Endodermal cell (in vitro differentiated cells): ENCODE results near the gene VPS52. TPM values are rescaled to one million over a fixed set of nuclear protein-coding genes. Genes with fewer than 3 reads are reported as not detected.
"Not testable (repeated sequence)": the region's sequence is repeated elsewhere in the genome, so short reads cannot be mapped to it uniquely, and the experiment has no call there.

Experiments used
- DNase-seq: peaks from one replicate; pipeline ENCODE4 v3.0.0-alpha.2; 2017
- H3K27ac ChIP-seq: 2 replicates; pipeline ENCODE4 v1.5.1; 2013; ENCODE audit warnings: mild to moderate bottlenecking, low read depth, low read length, moderate library complexity
- H3K27me3 ChIP-seq: 2 replicates; pipeline ENCODE4 v1.6.1; 2013; ENCODE audit warnings: mild to moderate bottlenecking, low read length, moderate library complexity; ENCODE audit not compliant: insufficient read depth, control insufficient read depth, poor library complexity, severe bottlenecking
- H3K36me3 ChIP-seq: 2 replicates; pipeline ENCODE4 v1.7.0; 2013; ENCODE audit warnings: mild to moderate bottlenecking, low read length, moderate library complexity; ENCODE audit not compliant: control insufficient read depth, insufficient read depth
- H3K4me1 ChIP-seq: one replicate; pipeline ENCODE4 v1.7.0; 2013; ENCODE audit warnings: low read length; ENCODE audit not compliant: control insufficient read depth, insufficient read depth
- H3K4me3 ChIP-seq: 2 replicates; pipeline ENCODE4 v1.5.1; 2013; ENCODE audit warnings: mild to moderate bottlenecking, low read length, moderate library complexity
- H3K9ac ChIP-seq: 2 replicates; pipeline ENCODE4 v1.6.1; 2013; ENCODE audit warnings: mild to moderate bottlenecking, low read length, moderate library complexity; ENCODE audit not compliant: poor library complexity, severe bottlenecking; ENCODE audit errors: extremely low read depth
- H3K9me3 ChIP-seq: 2 replicates; pipeline ENCODE4 v1.6.1; 2013; ENCODE audit warnings: mild to moderate bottlenecking, low read length, moderate library complexity; ENCODE audit not compliant: control insufficient read depth
- H3K27ac Mint-ChIP-seq: 2 replicates; pipeline ENCODE4 v1.8.0; 2020; ENCODE audit warnings: mixed read lengths
- H3K27me3 Mint-ChIP-seq: 2 replicates; pipeline ENCODE4 v1.8.0; 2021; ENCODE audit warnings: mild to moderate bottlenecking, mixed read lengths; ENCODE audit not compliant: insufficient read depth
- H3K36me3 Mint-ChIP-seq: 2 replicates; pipeline ENCODE4 v1.8.0; 2020; ENCODE audit warnings: low read depth, mixed read lengths
- H3K4me1 Mint-ChIP-seq: 2 replicates; pipeline ENCODE4 v1.8.0; 2020; ENCODE audit warnings: mixed read lengths
- H3K4me3 Mint-ChIP-seq: 2 replicates; pipeline ENCODE4 v1.8.0; 2020; ENCODE audit warnings: mild to moderate bottlenecking, moderate library complexity, mixed read lengths
- H3K9me3 Mint-ChIP-seq: 2 replicates; pipeline ENCODE4 v1.8.0; 2020; ENCODE audit warnings: mild to moderate bottlenecking, mixed read lengths
- WGBS, 2 experiments: methylation state at CpG; one replicate each; pipeline versions ENCODE4 v1.1.5 to v1.1.7; 2013; ENCODE audit warnings: missing lambda C conversion rate in 2 of 2, mixed read lengths in 1 of 2; ENCODE audit not compliant: insufficient coverage in 1 of 2, insufficient read length in 1 of 2; 5-methylcytosine and 5-hydroxymethylcytosine counted together
- total RNA-seq, 2 donors: library from RNA; stranded (reverse); fragmentation: NEBNext Ultra II Directional in 1 of 2; extraction: Animal tissue kit (Norgen Biotek cat#: 25700) in 1 of 2; gene quantifications; 2 replicates in 1 of 2; 3 replicates in 1 of 2; pipeline ENCODE4 v1.2.1, GENCODE V29; 2021
- TF ChIP-seq, protein P1 (sequence below): fragments of 200-600 bp; sonication (generic); conservative IDR thresholded peaks from 2 replicates; pipeline ENCODE4 v1.5.0; 2021; ENCODE audit warnings: antibody characterized with exemption, mild to moderate bottlenecking

VPS52 gene
- total RNA-seq, 2 donors from 2014 or later = 51.4 to 63.9 TPM

DNA sequence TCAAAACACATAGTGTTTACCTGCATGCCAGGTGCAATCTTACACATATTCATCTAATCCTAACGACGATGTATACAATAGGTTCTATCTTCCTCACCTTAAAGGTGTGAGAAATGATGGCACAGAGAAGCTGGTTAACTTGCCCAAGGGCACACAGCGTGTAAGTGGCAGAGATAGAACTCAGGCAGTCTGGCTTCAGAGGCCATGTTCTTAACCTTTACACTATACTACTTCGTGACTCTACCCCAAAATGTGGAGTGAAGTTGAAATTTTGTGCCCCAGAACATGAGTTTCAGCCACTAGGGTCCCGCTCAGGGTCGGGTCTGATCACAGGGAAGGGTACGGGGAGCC lies 584 bp downstream of the VPS52 start:
- peaks cover 23% of the 10 kb centered on the region for H3K4me1 Mint-ChIP-seq
- peak overlapping the region; percentile 100 for H3K27ac Mint-ChIP-seq
- Histone ChIP-seq H3K9me3 (no peaks in the 10 kb centered on the region), H3K4me3 (peak overlapping the region; percentile 98), H3K27me3 (no peaks in the 10 kb centered on the region), H3K36me3 (peaks cover 68% of the 10 kb centered on the region), H3K4me1 (peaks cover 3% of the 10 kb centered on the region), H3K27ac (peak overlapping the region; percentile 76), H3K9ac (peak overlapping the region; percentile 77)
- no peaks in the 10 kb centered on the region for H3K27me3 Mint-ChIP-seq
- WGBS, 2 experiments = 0 to 7% methylated on average over 5 to 7 of the region's 7 CpGs
- TF ChIP-seq, protein P1, sequence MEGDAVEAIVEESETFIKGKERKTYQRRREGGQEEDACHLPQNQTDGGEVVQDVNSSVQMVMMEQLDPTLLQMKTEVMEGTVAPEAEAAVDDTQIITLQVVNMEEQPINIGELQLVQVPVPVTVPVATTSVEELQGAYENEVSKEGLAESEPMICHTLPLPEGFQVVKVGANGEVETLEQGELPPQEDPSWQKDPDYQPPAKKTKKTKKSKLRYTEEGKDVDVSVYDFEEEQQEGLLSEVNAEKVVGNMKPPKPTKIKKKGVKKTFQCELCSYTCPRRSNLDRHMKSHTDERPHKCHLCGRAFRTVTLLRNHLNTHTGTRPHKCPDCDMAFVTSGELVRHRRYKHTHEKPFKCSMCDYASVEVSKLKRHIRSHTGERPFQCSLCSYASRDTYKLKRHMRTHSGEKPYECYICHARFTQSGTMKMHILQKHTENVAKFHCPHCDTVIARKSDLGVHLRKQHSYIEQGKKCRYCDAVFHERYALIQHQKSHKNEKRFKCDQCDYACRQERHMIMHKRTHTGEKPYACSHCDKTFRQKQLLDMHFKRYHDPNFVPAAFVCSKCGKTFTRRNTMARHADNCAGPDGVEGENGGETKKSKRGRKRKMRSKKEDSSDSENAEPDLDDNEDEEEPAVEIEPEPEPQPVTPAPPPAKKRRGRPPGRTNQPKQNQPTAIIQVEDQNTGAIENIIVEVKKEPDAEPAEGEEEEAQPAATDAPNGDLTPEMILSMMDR = peak; percentile 38
- no peaks in the 10 kb centered on the region for H3K9me3 Mint-ChIP-seq
- DNase-seq = no peak
- H3K4me3 Mint-ChIP-seq = peak overlapping the region; percentile 98
- peaks cover 65% of the 10 kb centered on the region for H3K36me3 Mint-ChIP-seq

DNA sequence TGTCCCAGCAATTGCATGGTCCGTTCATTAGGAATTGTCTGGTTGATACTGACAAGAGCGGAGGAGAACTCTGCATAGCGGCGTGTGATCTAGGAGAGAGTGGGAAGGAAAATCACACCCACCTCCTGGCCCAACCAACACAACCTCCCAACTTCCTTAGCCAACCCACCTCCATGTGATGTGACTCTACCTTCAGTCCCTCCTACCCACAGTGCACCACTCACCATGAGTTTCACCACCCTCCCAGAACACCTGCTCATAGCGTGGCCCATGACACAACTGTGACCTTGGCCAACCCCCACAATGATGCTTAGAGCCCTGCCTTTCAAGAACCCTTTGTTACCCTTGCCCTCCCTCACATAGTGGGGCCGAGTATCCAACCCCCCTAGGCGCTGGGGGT lies 7.7 kb downstream of the VPS52 start:
- Mint-ChIP-seq H3K27me3 (no peaks in the 10 kb centered on the region), H3K4me3 (no peak overlapping the region), H3K4me1 (no peaks in the 10 kb centered on the region), H3K9me3 (peaks cover 4% of the 10 kb centered on the region), H3K36me3 (peaks cover 78% of the 10 kb centered on the region), H3K27ac (no peak overlapping the region)
- no peak overlapping the region for H3K9ac ChIP-seq
- H3K27me3 ChIP-seq = no peaks in the 10 kb centered on the region
- 97 to 100% methylated on average over 2 to 7 of the region's 7 CpGs for WGBS, 2 experiments
- H3K27ac ChIP-seq = no peak overlapping the region
- TF ChIP-seq, protein P1 = no peak
- H3K36me3 ChIP-seq = peaks cover 91% of the 10 kb centered on the region
- peaks cover 3% of the 10 kb centered on the region for H3K4me1 ChIP-seq
- DNase-seq = no peak
- H3K4me3 ChIP-seq = no peak overlapping the region
- peaks cover 8% of the 10 kb centered on the region for H3K9me3 ChIP-seq

DNA sequence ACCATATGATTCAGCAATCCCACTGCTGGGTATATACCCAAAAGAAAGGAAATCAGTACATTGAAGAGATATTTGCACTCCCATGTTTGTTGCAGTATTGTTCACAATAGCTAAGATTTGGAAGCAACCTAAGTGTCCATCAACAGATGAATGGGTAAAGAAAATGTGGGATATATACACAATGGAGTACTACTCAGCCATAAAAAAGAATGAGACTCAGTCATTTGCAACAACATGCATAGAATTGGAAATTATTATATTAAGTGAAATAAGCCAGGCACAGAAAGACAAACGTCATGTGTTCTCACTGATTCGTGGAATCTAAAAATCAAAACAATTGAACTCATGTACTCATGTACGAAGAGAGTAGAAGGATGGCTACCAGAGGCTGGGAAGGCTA lies 9.2 kb downstream of the VPS52 start:
- not testable (repeated sequence) for H3K27ac ChIP-seq, H3K27me3 ChIP-seq, H3K9ac ChIP-seq, DNase-seq, H3K4me1 Mint-ChIP-seq, H3K4me1 ChIP-seq, H3K27ac Mint-ChIP-seq, H3K4me3 ChIP-seq, H3K4me3 Mint-ChIP-seq, H3K27me3 Mint-ChIP-seq
- Mint-ChIP-seq H3K9me3 (peaks cover 12% of the 10 kb centered on the region), H3K36me3 (peaks cover 75% of the 10 kb centered on the region)
- H3K9me3 ChIP-seq = peaks cover 19% of the 10 kb centered on the region
- H3K36me3 ChIP-seq = peaks cover 88% of the 10 kb centered on the region
- 79 to 86% methylated on average over 3 of the region's 3 CpGs for WGBS, 2 experiments

GRCh38 chr6:33259032-33259431 lies 12.6 kb downstream of the VPS52 start:
- peaks cover 59% of the 10 kb centered on the region for H3K36me3 Mint-ChIP-seq
- H3K9me3 ChIP-seq = peaks cover 19% of the 10 kb centered on the region
- no peak overlapping the region for H3K9ac ChIP-seq
- H3K4me1 ChIP-seq = no peaks in the 10 kb centered on the region
- DNase-seq = no peak
- H3K36me3 ChIP-seq = peaks cover 61% of the 10 kb centered on the region
- no peaks in the 10 kb centered on the region for H3K27me3 ChIP-seq
- no peaks in the 10 kb centered on the region for H3K27me3 Mint-ChIP-seq
- no peak overlapping the region for H3K27ac ChIP-seq
- TF ChIP-seq, protein P1 = no peak
- H3K4me3 ChIP-seq = no peak overlapping the region
- H3K4me3 Mint-ChIP-seq = no peak overlapping the region
- no peak overlapping the region for H3K27ac Mint-ChIP-seq
- H3K9me3 Mint-ChIP-seq = peaks cover 16% of the 10 kb centered on the region
- no peaks in the 10 kb centered on the region for H3K4me1 Mint-ChIP-seq
- 94% methylated on average over 4 to 5 of the region's 5 CpGs for WGBS, 2 experiments
